ENCODE data around the gene MAMDC2.

MAMDC2 gene

GRCh38 chr9:70064496-70064895 is 20.8 kb downstream of the MAMDC2 start:
- DNase-seq (ENCODE audit: low spot score) = no peak

DNA sequence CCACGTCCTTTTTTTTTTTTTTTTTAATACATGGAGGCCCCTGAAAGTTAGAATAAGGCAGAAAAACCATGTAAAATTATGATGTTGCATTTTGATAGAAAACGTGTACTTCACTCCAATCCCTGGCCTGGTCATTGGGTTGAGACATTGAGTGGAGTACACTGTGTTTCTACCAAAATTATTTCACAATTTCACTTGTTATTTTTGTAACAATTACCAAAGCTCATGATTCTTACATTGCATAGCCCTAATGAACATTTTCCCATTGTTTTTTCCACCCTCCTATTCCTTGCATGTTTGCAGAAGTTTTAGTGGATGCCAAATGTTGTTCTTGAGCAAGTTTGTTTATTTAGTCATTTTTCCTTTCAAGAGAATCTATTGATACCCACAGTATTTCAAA is 21.9 kb downstream of the MAMDC2 start:
- no peak for DNase-seq (ENCODE audit: low spot score)

- no peak for DNase-seq (ENCODE audit: low spot score)
These were observed 22.8 kb downstream of the MAMDC2 start for GRCh38 chr9:70066418-70066817.

GRCh38 chr9:70066874-70067273 is 23.2 kb downstream of the MAMDC2 start:
- no peak for DNase-seq (ENCODE audit: low spot score)

DNA sequence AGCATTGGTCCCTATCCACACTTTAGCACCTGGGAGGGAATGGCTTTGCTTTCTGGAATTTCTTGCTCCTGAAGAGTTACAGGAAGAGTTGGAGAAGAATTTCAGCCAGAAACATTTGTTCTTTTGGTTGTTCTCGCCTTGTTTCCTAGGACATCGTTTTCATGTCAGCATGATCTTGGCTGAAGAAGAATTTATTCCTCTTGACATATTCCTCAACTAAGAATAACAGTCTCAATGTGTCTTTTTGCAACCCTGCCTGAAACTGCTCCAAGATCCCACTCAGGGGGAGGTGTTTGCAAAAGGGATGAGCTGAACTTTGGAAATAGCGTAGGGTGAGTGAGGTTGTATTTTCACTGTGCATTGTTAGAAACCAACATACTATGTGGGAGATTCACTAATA is 26.1 kb downstream of the MAMDC2 start:
- DNase-seq (ENCODE audit: low spot score) = no peak

GRCh38 chr9:70073193-70073592 is 29.5 kb downstream of the MAMDC2 start:
- DNase-seq (ENCODE audit: low spot score) = no peak

- no peak for DNase-seq (ENCODE audit: low spot score)
These were observed 30.1 kb downstream of the MAMDC2 start for GRCh38 chr9:70073756-70074155.

- no peak for DNase-seq (ENCODE audit: low spot score)
These were observed 33.0 kb downstream of the MAMDC2 start for GRCh38 chr9:70076678-70077077.

DNA sequence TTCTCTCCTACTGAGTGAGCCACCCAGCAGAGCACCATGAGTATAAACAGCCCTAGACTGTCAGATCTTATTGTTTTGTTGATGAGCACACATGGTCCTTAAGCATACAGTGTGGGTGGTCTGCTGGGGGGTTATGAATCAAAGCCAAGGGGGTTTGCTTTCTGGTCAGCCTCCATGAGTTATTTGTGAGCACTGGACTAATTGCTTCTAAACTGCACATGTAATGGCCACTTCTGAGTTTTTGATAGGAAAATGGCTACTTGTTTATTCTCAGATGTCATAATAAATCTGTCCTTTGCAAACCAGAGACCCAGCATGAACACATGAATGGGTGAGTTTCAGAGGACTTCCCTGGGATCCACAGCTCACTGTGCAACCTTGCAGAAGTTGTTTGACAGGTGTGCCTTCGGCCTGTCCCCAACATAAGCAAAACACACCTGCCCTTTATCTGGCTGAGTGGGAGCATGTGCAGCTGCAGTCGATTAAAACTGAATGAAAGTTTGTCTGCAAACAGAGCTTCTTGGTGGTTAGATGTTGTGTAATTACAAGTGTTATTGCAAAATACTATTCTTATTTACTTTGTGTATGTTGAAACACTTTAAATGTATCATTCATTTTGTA is 35.9 kb downstream of the MAMDC2 start:
- DNase-seq (ENCODE audit: low spot score) = no peak

DNA sequence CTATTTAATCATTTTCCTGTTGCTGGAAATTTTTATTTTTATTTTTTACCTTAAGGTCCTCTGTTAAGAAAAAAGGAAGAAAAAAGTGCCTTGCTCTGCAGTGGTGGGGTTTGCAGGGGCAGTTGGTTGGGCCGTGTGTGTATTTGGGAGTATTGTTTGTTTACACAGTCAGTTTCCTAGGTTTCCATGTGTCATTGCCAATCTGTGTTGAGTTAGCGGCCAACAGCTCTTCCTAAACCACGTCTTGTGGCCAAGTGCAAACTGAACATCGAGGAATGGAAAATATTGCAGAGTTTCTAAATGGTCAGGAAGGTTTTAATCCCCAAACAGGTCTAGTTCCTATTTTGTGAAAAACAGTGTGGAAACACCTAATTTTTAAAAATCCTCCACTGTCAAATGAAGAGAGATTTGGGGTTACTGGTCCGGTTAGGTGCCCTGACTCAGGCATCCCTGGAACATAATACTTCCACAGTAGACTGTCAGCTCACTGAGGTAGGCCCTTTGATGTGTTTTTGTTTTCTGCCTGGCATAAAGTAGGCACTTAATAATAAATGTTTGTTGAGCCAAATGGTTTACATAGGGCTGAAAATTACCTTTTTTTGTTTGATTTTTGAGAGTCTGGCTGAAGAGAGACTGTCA is 37.0 kb downstream of the MAMDC2 start:
- no peak for DNase-seq (ENCODE audit: low spot score)

DNA sequence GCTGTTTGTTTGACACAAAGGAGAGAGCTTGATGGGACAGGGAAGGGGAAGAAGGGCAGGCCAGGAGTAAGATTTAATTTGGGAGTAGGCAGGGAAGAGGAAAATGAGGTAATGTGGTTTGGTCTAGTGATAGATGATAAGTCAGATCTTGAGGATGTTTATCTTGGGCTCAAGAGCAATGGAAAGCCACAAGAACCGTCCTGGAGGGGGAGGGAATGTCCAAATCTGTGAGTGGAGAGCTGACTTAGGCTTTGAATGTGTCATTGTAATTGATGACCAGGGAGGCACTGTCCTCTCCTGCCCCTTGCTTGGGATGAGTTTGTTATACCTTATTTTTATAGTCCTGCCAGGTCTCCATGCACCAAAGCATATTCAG is 37.5 kb downstream of the MAMDC2 start:
- no peak for DNase-seq (ENCODE audit: low spot score)

DNA sequence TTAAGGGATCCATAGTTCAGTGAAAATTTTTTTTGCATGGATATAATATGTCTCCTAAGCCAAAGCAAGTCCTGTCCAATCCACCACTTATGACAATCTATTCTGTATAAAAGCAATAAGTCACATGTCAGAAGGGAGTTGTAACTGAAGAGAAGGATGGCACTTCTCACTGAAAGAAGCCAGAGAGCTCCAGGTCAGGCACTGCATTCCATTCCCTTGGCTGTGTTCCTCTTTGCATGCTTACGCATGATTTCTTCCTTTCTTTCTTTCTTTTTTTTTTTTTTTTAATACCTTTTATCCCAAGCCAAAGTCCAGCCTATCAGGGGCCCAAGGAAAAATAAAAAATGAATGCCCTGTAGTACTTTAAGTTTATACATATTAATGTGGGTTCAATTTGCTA is 39.8 kb downstream of the MAMDC2 start:
- DNase-seq (ENCODE audit: low spot score) = no peak

DNA sequence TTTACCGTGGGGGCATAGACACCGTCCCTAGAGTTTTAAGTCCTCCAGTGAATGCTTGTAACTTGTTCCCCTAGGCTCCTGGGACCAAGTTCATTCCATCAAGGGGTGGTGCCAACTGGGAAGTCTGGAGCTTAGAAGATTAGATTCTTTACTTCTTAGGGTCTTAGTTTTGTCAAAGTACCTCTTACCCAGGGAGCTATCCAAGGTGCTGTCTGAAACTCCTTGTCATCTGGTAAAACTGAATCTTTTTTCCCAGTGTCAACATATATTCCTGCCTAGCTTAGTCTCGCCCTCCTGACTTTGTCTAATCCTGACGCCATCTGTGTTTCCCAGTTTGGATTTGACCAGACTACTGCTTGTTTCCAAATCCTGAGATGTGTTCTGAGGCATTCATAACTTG is 41.6 kb downstream of the MAMDC2 start:
- no peak for DNase-seq (ENCODE audit: low spot score)

DNA sequence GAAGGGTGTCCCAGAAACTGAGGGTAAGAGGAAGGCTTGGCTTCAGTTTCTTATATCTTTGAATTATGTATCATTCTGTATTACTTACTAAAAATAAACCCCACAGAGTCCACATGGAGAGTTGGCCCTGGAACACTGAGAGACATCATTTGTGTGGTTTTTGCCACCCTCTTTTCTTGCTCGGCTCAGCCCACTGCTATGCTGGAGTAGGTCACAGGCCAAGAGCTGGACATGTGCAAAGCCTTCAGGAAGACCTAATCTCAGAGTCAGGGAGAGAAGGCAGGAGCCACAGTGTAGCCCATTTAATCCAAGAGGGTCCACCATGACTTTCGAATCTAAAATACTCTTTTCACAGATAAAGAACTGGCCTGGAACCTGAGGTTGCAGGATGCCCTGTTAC is 47.5 kb downstream of the MAMDC2 start:
- DNase-seq (ENCODE audit: low spot score) = no peak

- DNase-seq (ENCODE audit: low spot score) = no peak
These were observed 47.9 kb downstream of the MAMDC2 start for GRCh38 chr9:70091572-70091971.

GRCh38 chr9:70092190-70092589 is 48.5 kb downstream of the MAMDC2 start:
- DNase-seq (ENCODE audit: low spot score) = no peak

- no peak for DNase-seq (ENCODE audit: low spot score)
These were observed 49.4 kb downstream of the MAMDC2 start for GRCh38 chr9:70093095-70093494.

- no peak for DNase-seq (ENCODE audit: low spot score)
These were observed 50.3 kb downstream of the MAMDC2 start for GRCh38 chr9:70093944-70094343.

DNA sequence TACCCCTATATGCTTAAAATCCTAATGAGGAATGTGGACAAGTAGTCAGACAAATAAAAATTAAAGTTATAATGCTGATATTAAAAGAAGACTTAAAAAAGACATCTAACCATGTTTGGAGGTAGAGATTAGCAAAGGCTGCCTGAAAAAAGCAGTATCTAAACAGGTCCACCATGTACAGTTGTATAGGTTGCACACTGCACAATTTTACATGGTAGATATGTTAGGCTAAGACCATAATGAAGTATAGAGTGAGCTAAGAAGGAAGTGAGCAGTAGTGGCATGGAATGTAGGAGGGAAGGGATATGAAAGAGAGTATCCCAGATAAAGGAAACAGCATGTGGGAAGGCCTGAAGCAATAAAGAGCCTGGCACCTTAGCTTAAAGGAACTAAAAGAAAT is 51.1 kb downstream of the MAMDC2 start:
- no peak for DNase-seq (ENCODE audit: low spot score)

GRCh38 chr9:70097187-70097586 is 53.5 kb downstream of the MAMDC2 start:
- no peak for DNase-seq (ENCODE audit: low spot score)

GRCh38 chr9:70100362-70100761 is 56.7 kb downstream of the MAMDC2 start:
- DNase-seq (ENCODE audit: low spot score) = no peak

- DNase-seq (ENCODE audit: low spot score) = no peak
These were observed 57.6 kb downstream of the MAMDC2 start for GRCh38 chr9:70101265-70101664.

GRCh38 chr9:70105147-70105546 is 61.5 kb downstream of the MAMDC2 start:
- no peak for DNase-seq (ENCODE audit: low spot score)

GRCh38 chr9:70106571-70106970 is 62.9 kb downstream of the MAMDC2 start:
- no peak for DNase-seq (ENCODE audit: low spot score)
